GM19455 (cell line): ENCODE data around the gene IKZF4.
A peak's percentile ranks its signal among the peaks of the same experiment; 100 is the strongest.
"Not testable (repeated sequence)": the region's sequence is repeated elsewhere in the genome, so short reads cannot be mapped to it uniquely, and the experiment has no call there.

Source experiments
- ATAC-seq: cut with Tn5 transposase; IDR thresholded peaks from one replicate; pipeline ENCODE4 v1.9.1; 2021; ENCODE audit not compliant: unreplicated experiment

The IKZF4 gene

GRCh38 chr12:55997535-55997859 is 23.3 kb upstream of the IKZF4 start:
- ATAC-seq, result no peak

GRCh38 chr12:55999522-55999921 is 21.3 kb upstream of the IKZF4 start:
- ATAC-seq, result not testable (repeated sequence)

- not testable (repeated sequence) for ATAC-seq
These were observed 20.8 kb upstream of the IKZF4 start for GRCh38 chr12:55999999-56000540.

GRCh38 chr12:56001487-56002100 is 19.2 kb upstream of the IKZF4 start:
- ATAC-seq, result no peak

GRCh38 chr12:56003376-56003775 is 17.5 kb upstream of the IKZF4 start:
- not testable (repeated sequence) for ATAC-seq

GRCh38 chr12:56004211-56004610 is 16.6 kb upstream of the IKZF4 start:
- no peak for ATAC-seq

- peak; percentile 45 for ATAC-seq
These were observed 13.0 kb upstream of the IKZF4 start for GRCh38 chr12:56007564-56008559.

GRCh38 chr12:56010111-56010570 is 10.7 kb upstream of the IKZF4 start:
- no peak for ATAC-seq

- ATAC-seq, result no peak
These were observed 9.2 kb upstream of the IKZF4 start for GRCh38 chr12:56011509-56012090.

- ATAC-seq, result no peak
These were observed 7.4 kb upstream of the IKZF4 start for GRCh38 chr12:56013482-56013881.

GRCh38 chr12:56014205-56014604 is 6.6 kb upstream of the IKZF4 start:
- no peak for ATAC-seq

- ATAC-seq, result no peak
These were observed 3.7 kb upstream of the IKZF4 start for GRCh38 chr12:56017181-56017580.

GRCh38 chr12:56018356-56018755 is 2.5 kb upstream of the IKZF4 start:
- no peak for ATAC-seq

GRCh38 chr12:56021889-56022497 is 1.1 kb downstream of the IKZF4 start:
- ATAC-seq, result no peak

GRCh38 chr12:56028511-56029165 is 7.8 kb downstream of the IKZF4 start:
- no peak for ATAC-seq

- no peak for ATAC-seq
These were observed 8.3 kb downstream of the IKZF4 start for GRCh38 chr12:56029166-56029519.

- ATAC-seq, result no peak
These were observed 8.9 kb downstream of the IKZF4 start for GRCh38 chr12:56029666-56030293.

GRCh38 chr12:56031987-56032386 is 11.1 kb downstream of the IKZF4 start:
- ATAC-seq, result no peak

GRCh38 chr12:56034586-56035332 is 13.9 kb downstream of the IKZF4 start:
- no peak for ATAC-seq

GRCh38 chr12:56037161-56037560 is 16.3 kb downstream of the IKZF4 start:
- no peak for ATAC-seq
